HG02571 (cell line): ENCODE data around the gene PSME2.

Experiments
- ATAC-seq: cut with Tn5 transposase; IDR thresholded peaks from one replicate; pipeline ENCODE4 v1.9.1; 2021; ENCODE audit warnings: mild to moderate bottlenecking, moderate library complexity; ENCODE audit not compliant: unreplicated experiment

PSME2 gene

DNA sequence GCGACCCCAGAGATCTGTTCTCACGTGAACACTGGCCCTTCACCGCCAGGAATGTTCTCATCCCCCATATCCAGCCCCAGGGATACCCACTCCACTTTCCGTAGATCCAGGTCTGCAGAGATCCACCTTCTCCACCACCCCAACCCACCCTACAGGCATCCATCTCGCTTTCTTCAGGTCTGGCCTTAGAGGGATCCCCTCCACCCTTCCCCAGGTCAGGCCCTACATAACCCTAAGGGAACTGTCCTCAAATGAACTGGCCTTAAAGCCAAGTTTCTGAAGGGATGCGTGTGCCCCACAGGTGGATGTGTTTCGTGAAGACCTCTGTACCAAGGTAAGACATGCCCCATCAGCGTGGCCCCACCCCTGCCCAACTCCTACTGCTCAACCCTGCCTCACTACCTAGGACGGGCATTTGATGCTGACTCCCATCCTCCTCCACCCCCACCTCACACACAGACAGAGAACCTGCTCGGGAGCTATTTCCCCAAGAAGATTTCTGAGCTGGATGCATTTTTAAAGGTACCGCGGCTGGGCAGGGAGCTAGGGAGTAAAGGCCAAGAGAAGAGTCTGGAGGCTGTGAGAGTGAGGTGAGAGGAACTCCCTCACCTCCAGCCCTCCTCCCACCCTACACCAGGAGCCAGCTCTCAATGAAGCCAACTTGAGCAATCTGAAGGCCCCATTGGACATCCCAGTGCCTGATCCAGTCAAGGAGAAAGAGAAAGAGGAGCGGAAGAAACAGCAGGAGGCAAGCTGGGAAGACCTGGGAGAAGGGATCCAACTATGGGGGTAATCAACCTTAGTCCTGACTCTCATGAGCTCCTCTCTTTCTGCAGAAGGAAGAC is 9.5 kb downstream of the PSME2 start:
- ATAC-seq: no peak

DNA sequence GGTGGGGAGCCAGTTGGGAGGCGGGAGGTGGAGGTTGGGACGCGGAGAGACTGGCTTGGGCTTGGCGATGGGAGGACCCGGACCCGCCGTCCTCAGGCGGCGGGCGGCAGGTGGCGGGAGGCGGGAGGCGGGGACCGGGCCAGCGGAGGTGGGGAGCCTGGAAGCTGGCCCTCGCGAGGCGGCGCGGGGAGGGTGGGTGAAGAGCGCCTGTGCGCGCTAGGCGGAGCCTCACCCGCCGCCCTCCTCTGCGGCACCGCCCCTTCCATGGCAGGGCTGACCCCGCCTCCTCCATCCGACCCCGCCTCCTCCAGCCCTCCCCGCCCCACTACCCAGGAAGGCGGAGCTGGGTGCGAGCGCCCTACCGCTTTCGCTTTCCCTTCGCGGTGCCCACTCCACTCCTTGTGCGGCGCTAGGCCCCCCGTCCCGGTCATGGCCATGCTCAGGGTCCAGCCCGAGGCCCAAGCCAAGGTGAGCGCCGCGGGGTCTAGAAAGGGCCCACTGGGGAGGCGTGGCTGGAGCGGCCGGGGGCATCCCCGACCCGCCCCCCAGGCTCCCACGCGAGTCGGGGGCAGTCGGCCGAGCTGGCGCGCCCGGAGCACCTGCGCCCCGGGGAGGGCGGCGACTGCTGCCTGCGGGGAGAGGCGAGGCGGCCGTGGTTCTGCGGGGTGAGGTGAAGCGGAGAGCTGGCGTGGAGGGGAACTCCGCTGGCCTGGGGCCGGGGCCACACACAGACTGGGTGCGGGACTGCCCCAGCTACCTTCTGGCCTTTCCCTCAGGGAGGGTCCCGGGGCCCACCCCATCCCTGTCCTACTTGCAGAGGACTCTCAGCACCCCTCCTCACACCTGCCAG is 10.4 kb downstream of the PSME2 start, which contains the start of gene PSME1:
Gene PSME1, plus strand, starts transcription at position 361 of the 850 bp plus-strand sequence. Its CDS starts 69 bp downstream, at position 430.
- ATAC-seq: peak; percentile 79

DNA sequence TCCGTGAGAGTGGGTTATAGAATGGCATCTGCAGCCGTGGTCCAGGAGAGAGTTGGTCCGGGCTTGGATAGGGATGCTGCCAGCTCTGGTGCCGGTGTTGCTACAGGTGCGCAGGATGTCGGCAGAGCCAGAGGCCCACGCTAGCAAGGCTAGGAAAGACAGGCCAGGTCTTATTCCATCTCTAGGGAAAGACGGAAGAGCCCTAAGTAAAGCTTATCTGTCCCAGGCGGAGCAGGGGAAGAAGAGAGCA is 10.9 kb downstream of the PSME2 start:
- ATAC-seq: peak; percentile 9

DNA sequence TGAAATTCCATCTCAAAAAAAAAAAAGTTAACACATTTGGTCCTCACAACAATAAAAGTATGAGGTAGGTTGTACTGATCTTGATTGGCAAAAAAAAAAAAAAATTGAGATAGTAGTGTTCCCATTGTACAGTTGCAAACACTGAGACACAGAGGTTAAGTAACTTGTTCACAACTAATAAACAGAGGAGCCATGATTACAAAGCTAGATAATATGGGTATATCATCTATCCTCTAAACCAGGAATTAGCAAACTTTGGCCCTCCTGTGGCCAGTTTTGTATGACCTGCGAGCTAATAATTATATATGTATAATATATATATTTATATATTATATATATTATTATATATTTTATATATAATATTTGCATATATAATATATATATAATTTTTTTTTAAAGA is 12.7 kb downstream of the PSME2 start:
- no peak for ATAC-seq

DNA sequence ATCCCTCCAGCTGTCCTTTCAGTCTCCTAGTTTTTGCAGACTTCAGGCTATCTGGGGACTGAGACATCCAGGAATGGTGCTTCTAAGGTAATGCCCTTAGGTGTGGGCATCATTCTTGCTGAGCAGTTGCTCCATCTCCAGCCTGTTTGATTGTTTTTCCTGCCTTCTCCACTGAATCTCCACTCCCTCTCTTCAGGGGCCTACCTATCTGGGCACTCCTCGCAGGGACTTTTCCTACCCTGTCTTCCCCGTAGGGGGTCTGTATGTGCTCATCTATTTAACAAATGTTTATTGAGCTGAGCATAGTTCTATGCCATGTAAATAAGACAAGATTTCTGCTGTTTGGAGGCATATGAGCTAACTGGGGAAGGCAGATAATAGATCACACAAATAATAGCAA is 13.4 kb downstream of the PSME2 start:
- no peak for ATAC-seq

DNA sequence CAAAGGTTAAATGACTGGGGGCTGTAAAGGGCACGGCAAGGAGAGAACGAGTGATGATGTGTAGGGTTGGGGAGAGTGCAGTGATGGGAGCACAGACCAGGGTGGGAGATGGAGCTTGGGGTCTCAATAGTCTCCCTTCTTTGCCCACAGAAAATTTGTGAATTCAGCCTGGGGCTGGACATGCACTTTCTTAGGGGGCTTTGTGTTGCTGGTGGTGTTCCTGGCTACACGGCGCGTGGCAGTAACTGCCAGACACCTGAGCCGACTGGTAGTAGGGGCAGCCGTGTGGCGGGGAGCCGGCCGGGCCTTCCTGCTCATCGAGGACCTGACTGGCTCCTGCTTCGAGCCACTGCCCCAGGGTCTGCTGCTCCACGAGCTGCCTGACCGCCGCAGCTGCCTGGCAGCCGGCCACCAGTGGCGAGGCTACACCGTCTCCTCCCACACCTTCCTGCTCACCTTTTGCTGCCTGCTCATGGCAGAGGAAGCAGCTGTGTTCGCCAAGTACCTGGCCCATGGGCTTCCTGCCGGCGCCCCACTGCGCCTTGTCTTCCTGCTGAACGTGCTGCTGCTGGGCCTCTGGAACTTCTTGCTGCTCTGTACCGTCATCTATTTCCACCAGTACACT is 14.2 kb downstream of the PSME2 start:
- ATAC-seq: no peak

DNA sequence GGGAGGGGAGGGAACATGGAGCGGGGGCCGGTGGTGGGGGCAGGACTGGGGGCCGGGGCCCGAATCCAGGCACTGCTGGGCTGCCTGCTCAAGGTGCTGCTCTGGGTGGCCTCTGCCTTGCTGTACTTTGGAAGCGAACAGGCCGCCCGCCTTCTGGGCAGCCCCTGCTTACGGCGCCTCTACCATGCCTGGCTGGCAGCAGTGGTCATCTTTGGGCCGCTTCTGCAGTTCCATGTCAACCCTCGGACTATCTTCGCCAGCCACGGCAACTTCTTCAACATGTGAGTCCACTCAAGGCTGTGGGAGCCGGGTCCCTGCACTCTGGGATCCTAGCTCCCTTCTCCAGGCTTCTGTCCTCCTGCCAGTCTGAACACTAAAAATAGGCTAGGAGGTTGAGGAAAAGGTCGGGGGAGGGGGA is 14.9 kb downstream of the PSME2 start:
- no peak for ATAC-seq

DNA sequence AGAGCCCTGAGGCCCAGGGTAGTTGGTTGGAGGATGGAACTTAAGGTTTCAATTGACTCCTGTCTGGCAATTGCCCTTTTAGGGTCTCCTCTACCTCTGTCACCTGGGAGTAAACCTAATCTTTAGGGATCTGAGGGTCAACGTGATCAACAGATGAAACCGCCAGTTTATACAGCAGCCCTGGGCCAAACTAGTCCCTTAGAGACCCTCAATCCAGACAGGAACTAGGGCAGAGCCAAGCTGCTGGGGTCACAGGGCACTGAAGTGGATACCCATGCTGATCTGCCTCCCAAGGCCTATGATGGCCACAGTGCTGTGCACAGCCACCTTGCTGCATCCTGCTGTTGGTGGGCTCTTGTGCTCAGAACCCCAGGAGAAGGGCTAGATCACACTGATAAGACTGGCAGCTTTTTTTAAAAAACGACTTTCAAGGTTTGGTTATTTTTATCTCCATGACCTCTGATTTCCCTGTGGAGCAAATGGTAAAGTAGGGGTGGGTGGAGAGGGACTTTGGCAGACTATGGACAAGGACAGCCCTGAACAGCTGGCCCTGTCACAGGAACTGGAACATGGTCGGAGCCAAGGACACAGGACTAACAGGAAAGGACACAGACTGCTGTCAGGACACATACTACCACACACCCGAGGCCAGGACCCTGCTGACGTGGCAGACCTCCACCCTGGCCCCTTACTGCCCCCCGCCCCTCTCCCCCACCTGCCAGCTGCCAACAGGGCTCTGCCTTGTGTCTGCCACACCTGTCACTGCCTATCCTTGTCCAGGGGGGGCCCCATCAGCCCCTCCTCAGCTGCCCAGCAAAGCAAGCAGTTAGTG is 15.5 kb downstream of the PSME2 start:
- ATAC-seq: no peak

DNA sequence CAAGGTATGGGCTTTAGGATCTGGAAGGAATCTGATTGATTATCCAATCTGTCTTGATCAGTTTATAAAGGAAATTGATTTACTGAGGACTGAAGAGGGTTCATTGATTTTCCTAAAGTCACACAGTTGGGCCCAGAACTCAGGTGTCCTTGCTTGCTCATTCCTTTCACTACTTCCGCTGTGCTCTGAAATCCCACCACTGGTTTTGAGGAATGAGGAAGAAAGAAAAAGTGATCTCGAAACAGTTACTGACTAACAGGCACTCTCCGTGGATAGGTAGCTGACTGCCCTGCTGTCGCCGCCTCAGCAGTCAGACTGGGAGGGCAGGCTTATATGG is 16.1 kb downstream of the PSME2 start, which contains the start of gene FITM1:
Gene FITM1, plus strand, starts transcription at position 280 of the 337 bp plus-strand sequence. CDS start 905 bp downstream, outside the sequence.
- no peak for ATAC-seq

DNA sequence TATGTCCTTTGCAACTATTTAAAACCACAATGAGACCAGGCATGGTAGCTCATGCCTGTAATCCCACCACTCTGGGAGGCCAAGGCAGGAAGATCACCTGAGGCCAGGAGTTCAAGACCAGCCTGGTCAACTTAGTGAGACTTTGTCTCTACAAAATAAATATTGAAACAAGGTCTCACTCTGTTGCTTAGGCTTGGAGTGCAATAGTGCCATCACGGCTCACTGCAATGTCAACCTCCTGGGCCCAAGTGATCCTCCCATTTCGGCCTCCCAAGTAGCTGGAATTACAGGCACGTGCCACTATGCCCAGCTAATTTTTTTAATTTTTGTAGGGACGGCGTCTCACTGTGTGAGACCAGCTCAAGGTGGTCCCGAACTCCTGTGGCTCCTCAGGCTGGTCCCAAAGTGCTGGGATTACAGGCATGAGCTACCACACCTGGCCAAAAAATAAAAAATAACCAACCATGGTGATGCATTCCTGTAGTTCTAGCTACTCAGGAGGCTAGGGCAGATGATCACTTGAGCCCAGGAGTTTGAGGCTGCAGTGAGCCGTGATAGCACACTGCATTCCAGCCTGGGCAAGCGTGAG is 16.9 kb downstream of the PSME2 start:
- no peak for ATAC-seq

DNA sequence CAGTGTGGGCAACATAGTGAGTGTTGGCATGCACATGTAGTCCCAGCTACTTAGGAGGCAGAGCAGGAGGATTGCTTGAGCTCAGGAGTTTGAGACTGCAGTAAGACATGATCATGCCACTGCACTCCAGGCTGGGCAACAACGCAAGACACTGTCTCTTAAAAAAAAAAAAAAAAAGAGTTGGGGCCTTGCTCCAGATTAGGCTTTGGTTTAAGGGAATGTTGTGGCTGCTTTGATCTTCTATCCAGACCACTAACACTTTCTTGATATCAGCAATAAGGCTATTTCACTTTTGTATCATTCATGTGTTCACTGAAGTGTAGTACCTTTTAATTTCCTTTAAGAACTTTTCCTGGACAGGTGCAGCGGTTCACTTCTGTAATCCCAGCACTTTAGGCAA is 18.7 kb downstream of the PSME2 start:
- no peak for ATAC-seq

DNA sequence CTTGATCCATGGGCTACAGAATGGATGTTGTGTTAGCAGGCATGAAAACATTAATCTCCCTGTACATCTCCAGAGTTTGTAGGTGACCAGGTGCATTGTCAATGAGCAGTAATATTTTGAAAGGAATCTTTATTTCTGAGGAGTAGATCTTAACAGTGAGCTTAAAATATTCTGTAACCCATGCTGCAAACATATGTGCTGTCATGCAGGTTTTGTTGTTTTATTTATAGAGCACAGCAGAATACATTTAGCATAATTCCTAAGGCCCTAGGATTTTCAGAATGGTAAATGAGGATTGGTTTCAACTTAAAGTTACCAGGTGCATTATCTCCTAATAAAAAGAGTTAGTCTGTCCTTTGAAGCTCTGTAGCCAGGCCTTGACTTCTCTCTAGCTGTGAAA is 19.5 kb downstream of the PSME2 start:
- ATAC-seq: no peak

DNA sequence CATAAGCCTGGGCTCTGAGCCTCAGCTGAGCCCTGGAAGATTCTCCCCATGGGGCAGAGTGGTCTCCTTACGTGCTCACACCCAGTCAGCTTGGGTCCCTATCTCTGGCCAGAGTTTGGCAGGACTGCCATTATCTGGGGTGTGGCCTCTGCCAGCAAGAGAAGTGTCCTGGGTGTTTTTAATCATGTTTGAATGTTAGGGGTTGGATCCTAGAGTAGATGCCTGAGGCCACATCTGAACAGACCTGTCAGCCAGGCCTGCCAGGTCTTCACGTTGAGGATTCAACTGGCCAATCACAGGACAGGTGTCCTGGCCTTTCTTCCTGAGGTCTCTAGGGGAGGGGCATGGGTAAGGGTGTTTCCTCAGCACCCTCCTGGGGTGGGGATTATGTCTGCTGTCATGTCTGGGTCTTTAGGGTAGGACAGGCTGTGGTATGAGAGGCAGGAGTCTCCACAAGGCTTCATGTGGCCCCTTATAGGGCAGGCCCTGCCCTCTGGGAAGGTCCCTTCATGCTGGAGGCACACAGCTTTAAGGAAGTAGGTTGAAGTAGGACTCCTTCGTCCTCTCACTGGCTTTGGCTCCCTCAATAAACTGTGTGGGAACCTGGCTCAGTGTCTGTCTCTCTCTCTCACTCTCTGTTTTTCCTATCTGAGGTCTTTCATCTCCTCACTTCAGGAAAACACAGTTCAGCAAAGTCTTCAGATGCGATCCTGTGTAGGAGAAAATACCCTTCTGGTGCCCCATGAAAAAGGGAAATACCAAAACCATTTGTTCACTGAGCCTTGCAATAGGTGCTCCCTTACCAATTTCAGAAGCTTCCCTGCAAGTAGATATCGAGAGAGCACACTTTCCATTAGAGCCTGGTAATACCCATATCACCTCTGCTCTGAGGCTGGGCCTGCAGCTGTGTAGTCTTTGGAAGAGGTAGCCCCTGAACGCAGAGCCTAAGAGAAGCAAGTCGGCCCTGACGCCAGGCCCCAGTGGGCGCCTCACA is 22.7 kb downstream of the PSME2 start:
- no peak for ATAC-seq

DNA sequence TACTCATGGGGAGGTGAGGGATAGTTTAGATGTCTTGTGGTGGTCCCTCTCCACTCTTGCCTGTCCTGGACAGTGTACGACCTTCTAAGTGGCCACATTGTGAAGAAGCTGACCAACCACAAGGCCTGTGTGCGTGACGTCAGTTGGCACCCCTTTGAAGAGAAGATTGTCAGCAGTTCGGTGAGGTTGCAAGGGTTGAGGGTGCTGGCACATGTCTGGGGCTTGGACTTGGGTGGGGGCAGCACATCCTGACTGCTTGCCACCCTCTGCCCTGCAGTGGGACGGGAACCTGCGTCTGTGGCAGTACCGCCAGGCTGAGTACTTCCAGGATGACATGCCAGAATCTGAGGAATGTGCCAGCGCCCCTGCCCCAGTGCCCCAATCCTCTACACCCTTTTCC is 23.5 kb downstream of the PSME2 start:
- ATAC-seq: no peak

DNA sequence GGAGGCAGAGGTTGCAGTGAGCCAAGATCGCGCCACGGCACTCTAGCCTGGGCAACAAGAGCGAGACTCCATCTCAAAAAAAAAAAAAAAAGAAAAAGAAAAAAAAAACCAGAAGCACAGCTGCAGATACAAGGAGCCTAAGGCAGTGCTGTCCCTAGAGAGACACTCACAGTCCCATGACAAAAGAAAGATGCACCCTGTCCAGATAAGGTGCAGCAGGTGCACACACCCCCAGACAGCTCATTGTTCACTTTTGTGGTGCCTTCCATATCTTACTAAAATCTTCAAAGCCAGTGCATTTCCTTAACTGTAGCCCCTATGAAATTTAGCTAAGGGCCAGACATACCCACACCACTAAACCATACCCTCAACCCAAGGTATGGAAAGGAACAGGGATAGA is 24.0 kb downstream of the PSME2 start:
- no peak for ATAC-seq

DNA sequence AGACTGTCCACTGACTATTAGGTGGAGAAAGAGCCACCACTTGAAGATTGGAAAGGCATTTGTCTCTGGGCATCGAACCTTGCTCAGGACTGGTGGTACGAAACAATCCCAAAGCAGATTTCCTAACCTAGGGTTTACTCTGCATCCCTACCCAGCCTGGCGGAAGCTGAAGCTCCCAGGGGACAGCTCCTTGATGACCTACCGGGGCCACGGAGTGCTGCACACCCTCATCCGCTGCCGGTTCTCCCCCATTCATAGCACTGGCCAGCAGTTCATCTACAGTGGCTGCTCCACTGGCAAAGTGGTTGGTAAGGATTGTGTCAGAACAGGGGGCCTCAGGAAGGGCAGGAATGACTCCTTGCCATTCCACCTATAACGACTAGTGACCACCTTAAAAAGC is 25.2 kb downstream of the PSME2 start:
- no peak for ATAC-seq

DNA sequence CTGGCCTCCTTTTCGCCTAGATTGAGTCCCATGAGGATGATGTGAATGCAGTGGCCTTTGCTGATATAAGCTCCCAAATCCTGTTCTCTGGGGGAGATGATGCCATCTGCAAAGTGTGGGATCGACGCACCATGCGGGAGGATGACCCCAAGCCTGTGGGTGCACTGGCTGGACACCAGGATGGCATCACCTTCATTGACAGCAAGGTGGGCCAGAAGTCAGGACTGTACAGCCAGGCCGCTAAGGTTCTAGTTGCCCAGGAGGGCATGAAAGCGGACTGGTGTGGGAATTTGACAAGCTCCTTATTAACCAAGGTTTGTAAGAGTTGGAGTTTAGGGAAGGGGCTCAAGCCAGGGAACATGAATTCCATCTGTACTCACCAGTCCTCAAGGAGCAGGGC is 26.7 kb downstream of the PSME2 start:
- no peak for ATAC-seq

DNA sequence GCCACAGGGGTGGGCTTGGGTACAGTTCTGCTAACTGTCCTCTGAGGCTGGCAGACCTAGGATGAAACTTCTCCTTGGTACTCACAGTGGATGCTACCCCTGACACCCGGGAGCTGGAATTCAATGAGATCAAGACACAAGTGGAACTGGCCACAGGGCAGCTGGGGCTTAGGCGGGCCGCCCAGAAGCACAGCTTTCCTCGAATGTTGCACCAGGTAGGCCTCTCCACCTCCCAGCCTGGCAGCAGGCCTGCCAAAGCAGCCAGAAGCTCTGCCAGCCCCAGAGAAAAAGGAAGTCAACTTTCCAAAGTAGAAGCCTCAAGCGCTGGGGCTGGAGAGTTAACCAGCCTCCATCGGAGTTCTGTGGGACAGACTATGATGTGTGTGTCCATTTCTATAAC is 29.2 kb downstream of the PSME2 start:
- ATAC-seq: no peak

DNA sequence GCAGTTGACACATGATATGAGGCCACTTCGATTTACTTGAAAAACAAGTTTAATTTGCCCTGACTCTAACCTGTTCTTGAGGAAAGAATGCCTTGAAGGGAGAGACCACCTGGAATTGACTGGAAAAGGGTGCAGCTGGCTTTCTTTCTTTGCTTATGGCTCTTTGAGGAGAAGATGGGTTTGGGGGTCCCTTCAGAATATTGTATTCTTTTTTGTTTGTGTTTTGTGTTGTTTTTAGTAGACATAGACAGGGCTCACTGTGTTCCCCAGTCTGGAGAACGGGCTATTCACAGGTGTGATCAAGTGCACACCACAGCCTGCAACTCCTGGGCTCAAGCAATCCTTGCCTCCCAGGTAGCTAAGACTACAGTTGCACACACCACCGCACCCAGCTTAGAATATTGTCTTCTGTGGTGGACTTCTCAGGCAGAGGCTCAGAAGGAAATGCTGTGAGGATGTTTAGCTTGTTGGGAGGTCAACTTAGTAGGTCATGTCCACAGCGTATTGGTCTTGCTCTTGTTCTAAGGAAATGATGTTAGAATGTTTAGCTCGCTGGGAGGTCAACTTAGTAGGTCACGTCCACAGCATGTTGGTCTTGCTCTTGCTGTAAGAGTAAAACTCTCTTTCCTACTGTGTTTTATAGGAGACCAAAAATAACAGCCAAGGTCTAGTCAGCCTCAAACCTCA is 30.1 kb downstream of the PSME2 start:
- ATAC-seq: no peak
